ENCODE measurements around the gene CLNS1A.
"Not testable (repeated sequence)": the region's sequence is repeated elsewhere in the genome, so short reads cannot be mapped to it uniquely, and the experiment has no call there.

Gene CLNS1A

DNA sequence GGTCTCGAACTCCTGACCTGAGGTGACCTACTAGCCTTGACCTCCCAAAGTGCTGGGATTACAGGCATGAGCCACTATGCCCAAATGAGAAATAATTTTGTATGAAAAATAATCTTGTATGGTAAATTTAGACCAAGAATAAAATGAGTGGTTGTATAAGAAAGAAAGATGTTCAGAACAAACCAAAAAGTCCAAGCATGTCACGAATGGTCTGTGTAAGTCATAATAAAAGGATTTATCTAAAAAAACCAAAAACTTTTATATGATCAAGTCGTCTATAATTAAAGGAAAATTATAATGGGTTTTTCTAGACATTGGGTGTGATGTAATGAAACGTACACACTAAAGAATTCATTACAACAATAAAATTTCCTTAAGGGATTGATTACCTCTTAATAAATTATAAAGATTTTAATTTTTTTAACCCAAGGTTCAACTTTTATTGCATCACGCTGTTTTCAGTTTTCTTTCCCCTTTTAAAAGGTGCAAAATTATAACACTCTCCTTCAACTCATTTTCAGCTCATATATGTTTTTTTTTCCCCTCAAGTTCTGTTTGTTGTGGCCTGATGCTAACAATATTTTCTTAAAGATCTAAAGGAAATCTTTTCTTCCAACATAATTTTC is 56.8 kb downstream of the CLNS1A start:
- no peak for DNase-seq (ENCODE audit: low read depth)
- H3K4me3 ChIP-seq (ENCODE audit: low read length): no peak overlapping the region
- TF ChIP-seq, protein P1, sequence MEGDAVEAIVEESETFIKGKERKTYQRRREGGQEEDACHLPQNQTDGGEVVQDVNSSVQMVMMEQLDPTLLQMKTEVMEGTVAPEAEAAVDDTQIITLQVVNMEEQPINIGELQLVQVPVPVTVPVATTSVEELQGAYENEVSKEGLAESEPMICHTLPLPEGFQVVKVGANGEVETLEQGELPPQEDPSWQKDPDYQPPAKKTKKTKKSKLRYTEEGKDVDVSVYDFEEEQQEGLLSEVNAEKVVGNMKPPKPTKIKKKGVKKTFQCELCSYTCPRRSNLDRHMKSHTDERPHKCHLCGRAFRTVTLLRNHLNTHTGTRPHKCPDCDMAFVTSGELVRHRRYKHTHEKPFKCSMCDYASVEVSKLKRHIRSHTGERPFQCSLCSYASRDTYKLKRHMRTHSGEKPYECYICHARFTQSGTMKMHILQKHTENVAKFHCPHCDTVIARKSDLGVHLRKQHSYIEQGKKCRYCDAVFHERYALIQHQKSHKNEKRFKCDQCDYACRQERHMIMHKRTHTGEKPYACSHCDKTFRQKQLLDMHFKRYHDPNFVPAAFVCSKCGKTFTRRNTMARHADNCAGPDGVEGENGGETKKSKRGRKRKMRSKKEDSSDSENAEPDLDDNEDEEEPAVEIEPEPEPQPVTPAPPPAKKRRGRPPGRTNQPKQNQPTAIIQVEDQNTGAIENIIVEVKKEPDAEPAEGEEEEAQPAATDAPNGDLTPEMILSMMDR (IDR thresholded peaks at IDR 0.05; ENCODE audit: insufficient read depth, low read depth, low read length, missing control alignments): no peak

DNA sequence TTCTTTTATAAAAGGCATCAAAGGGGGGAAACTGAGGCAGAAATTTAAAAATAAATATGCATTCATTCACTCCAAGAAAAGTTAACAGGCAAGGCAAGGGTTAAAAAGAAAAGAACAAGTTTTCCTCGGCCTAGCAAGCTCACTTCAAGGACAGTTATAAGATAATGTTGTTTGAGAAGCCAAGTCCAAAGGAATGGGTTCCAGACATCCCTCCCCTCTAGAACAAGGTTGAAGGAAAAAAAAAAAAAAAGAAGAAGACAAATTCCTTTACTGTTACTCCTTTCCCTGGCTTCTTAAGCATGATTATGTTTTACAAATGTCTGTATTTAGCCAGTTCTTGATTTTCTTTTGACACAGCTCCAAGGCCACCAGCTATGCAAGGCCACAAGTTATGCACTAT is 62.2 kb downstream of the CLNS1A start:
- not testable (repeated sequence) for H3K4me3 ChIP-seq (ENCODE audit: low read length); DNase-seq (ENCODE audit: low read depth)

DNA sequence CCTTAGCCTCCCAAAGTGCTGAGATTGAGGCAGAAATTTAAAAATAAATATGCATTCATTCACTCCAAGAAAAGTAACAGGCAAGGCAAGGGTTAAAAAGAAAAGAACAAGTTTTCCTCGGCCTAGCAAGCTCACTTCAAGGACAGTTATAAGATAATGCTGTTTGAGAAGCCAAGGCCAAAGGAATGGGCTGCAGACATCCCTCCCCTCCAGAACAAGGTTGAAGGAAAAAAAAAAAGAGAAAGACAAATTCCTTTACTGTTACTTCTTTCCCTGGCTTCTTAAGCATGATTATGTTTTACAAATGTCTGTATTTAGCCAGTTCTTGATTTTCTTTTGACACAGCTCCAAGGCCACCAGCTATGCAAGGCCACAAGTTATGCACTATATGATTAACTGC is 66.7 kb downstream of the CLNS1A start:
- not testable (repeated sequence) for DNase-seq (ENCODE audit: low read depth); H3K4me3 ChIP-seq (ENCODE audit: low read length)

DNA sequence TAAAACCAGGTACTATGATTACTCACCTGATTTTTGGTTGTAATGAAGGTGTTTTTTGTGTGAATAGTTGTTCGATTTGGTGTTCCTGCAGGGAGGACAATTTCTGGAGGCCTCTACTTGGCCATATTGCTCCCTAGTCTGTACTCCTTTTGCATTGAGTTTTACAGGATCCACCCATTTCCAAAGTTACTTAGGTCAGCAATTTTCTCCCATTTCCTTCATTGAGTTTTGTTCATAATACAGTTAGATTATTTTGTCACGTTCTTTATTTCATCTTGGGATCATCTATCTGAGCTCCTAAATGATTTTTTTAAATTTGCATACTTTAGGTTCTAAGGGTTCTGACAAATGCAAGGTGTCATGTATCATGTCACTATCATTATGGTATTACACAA is 67.9 kb downstream of the CLNS1A start:
- no peak overlapping the region for H3K4me3 ChIP-seq (ENCODE audit: low read length)

DNA sequence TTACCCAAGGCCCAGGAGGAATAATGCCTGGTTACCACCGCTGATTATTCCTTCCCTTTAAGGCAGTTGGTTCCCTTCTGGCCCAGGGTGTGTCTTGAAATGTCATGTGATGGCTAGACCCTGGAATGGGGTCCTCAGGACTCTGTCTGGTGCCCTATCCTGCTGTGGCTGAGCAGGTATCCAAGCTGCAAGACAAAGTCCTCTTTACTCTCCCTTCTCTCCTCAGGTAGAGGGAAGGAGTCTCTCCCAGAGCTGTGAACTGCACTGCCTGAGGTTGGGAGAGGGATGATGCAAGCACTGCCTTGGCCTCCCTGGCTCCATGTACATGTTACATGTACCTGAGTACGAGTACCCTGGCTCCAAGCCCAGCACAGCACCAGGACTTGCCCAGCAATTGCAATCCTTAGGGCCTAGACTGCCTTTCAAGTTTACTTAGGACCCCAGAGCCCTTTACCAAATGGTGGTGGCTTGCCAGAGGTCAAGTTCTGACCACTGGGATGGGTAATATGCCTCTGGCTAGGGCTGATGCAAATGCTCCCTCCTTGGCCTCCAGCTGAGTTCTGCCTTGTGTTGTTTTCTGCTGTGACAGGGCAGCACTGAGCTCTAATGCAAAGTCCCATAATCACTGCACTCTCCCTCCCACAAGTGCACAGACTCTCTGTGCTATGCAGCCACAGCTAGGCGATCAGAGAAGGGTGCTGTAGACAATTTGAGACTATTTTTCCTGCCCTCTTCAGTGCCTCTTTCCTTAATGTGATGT is 68.5 kb downstream of the CLNS1A start:
- H3K4me3 ChIP-seq (ENCODE audit: low read length): no peak overlapping the region
- TF ChIP-seq, protein P1 (IDR thresholded peaks at IDR 0.05; ENCODE audit: insufficient read depth, low read depth, low read length, missing control alignments): no peak
- DNase-seq (ENCODE audit: low read depth): no peak

More for the DNA sequence above, 67.9 kb downstream of the CLNS1A start:
- TF ChIP-seq, protein P1 (IDR thresholded peaks at IDR 0.05; ENCODE audit: insufficient read depth, low read depth, low read length, missing control alignments): no peak
- DNase-seq (ENCODE audit: low read depth): no peak

DNA sequence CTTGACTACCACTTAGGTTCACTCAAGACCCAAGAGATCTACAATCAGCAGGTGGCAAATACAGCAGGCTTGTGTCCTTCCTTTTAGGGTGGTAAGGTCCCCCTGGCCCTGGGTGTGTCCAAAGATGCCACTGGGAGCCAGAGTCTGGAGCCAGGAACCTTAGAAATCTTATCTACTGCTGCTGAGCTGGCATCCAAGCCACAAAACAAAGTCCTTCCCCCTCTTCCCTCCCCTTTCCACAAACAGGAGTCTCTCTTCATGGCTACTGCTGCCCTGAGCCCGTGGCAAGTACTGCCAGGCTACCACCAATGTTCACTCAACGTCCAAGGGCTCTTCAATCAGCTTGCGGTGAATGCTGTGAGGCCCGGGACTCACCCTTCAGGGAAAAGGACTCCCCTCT is 69.3 kb downstream of the CLNS1A start:
- DNase-seq (ENCODE audit: low read depth): no peak
- TF ChIP-seq, protein P1 (IDR thresholded peaks at IDR 0.05; ENCODE audit: insufficient read depth, low read depth, low read length, missing control alignments): no peak
- H3K4me3 ChIP-seq (ENCODE audit: low read length): no peak overlapping the region
